ENCODE measurements around the gene MYO1G.

The MYO1G gene

DNA sequence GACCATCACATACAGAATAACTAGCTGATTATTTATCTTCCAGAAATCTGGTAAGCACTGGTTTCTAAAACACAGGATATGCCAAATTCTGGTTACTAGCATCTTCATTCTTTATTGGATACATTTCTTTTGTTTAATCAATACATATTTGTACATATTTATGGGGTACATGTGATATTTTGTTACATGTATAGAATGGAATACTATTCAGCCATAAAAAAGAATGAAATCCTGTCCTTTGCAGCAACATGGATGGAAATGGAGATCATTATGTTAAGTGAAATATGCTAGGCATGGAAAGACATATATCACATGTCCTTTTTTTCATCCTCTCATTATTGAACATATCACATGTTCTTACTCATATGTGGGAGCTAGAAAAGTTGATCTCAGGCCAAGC lies 60.8 kb downstream of the MYO1G start:
- ChIA-PET CTCF (interaction anchor here (0.8 to 12.2 kb wide), 6 partner anchors 21 to 217 kb away, joined by 3 to 158 read pairs (median 3); partner anchors contain the start of gene H2AZ2), POLR2A (no interaction called here)
- no peak for DNase-seq (ENCODE audit: extremely low spot score)
- TF ChIP-seq, protein P1, sequence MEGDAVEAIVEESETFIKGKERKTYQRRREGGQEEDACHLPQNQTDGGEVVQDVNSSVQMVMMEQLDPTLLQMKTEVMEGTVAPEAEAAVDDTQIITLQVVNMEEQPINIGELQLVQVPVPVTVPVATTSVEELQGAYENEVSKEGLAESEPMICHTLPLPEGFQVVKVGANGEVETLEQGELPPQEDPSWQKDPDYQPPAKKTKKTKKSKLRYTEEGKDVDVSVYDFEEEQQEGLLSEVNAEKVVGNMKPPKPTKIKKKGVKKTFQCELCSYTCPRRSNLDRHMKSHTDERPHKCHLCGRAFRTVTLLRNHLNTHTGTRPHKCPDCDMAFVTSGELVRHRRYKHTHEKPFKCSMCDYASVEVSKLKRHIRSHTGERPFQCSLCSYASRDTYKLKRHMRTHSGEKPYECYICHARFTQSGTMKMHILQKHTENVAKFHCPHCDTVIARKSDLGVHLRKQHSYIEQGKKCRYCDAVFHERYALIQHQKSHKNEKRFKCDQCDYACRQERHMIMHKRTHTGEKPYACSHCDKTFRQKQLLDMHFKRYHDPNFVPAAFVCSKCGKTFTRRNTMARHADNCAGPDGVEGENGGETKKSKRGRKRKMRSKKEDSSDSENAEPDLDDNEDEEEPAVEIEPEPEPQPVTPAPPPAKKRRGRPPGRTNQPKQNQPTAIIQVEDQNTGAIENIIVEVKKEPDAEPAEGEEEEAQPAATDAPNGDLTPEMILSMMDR (IDR thresholded peaks at IDR 0.05; ENCODE audit: control extremely low read depth, extremely low read depth, low read depth, missing control alignments) = no peak

DNA sequence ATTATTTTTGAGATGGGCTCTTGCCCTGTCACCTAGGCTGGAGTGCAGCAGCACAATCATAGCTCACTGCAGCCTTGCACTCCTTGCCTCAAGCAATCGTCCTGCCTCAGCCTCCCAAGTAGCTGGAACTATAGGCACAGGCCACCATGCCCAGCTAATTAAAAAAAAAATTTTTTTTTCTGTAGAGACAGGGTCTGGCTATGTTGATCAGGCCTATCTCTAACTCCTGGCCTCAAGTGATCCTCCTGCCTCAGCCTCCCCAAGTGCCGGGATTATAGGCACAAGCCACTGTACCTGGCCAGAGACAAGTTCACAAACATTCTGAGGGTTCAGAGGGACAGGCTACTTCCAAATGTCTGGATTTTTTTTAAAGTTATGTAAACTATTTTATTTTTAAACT lies 61.4 kb downstream of the MYO1G start:
- ChIA-PET CTCF (interaction anchor here (1.3 to 12.2 kb wide), 3 partner anchors 30 to 218 kb away, joined by 3 to 158 read pairs (median 5); partner anchors contain the start of gene H2AZ2), POLR2A (no interaction called here)
- TF ChIP-seq, protein P1 (IDR thresholded peaks at IDR 0.05; ENCODE audit: control extremely low read depth, extremely low read depth, low read depth, missing control alignments) = no peak
- no peak for DNase-seq (ENCODE audit: extremely low spot score)

DNA sequence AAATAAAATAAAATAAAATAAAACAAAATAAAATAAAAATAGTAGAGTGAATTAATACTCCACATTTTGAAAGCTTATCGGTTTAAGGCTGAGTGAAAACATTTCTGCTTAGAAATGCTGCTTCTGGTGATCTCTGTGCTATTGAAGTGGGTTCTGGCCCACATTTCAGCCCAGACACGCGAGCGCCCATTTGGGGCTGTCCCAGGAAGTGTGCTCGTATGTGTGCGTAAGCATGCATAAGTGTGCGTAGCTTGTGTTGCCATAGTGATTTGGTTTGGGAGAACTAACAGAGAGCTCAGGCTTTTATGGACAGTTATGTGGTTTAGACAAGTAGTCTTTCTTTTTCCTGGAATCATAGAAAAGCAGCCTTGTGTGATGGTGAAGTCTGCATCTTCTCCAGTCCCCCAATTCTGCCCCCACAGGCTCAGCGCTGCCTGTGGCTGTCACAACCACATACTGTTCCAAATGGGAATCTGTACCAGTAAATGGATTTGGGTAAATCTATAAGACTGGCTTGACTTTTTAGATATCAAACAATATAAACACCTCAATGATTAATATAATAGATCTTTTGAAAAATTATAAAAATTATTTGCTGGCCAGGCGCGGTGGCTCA lies 63.7 kb downstream of the MYO1G start:
- DNase-seq (ENCODE audit: extremely low spot score) = peak; percentile 65
- CTCF ChIA-PET = interaction anchor here (1.0 to 1.4 kb wide), 8 partner anchors 8 to 221 kb away, joined by 3 to 6 read pairs (median 4); partner anchors contain the start of gene PURB
- TF ChIP-seq, protein P1 (IDR thresholded peaks at IDR 0.05; ENCODE audit: control extremely low read depth, extremely low read depth, low read depth, missing control alignments) = no peak
- POLR2A ChIA-PET = interaction anchor here (1.0 kb wide), 1 partner anchor 31 kb away, joined by 3 read pairs; no protein-coding TSS in a partner anchor

DNA sequence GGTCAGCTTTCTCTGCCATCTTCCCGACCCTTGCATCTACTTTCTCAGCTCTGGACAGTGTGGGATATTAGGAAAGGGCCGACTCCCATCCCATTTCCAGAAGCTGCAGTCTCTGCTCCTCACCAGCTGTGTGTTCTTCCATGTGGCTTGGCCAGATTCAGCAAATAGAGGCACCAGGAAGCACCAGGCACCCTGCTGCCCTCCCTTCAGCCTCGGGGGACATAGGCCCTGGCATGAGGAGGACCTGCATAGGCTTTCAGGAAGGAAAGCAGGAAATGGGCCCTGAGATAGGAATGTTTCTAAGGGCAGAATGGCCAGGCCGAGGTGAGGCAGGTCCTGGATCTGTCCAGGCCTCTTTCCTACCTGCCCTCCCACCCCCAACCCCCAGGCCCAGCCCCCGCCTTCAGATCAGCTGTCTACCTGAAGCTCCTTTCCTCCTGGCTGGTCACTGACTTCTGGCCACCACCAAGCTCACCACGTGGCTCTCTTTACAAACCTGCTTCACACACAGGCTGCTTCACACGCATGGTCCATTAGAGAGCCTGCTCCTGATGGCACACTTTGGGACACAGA lies 66.0 kb downstream of the MYO1G start:
- POLR2A ChIA-PET = no interaction called here
- TF ChIP-seq, protein P1 (IDR thresholded peaks at IDR 0.05; ENCODE audit: control extremely low read depth, extremely low read depth, low read depth, missing control alignments) = no peak
- DNase-seq (ENCODE audit: extremely low spot score) = no peak
- CTCF ChIA-PET = interaction anchor here (1.1 to 1.5 kb wide), 5 partner anchors 9 to 66 kb away, joined by 3 to 6 read pairs (median 3); no protein-coding TSS in a partner anchor

All from GM10248 (cell line).